Measurements from ENCODE around the gene MYLK2. TPM values are rescaled to one million over a fixed set of nuclear protein-coding genes. Genes with fewer than 3 reads are reported as not detected.

The MYLK2 gene
- total and polyA plus RNA-seq, 2 donors (not counting 1 experiment from before 2014, with no cell fraction given): under 0.01 TPM; not detected in 1

- Histone ChIP-seq H3K9me3 (ENCODE audit: control insufficient read depth, insufficient read depth, low read depth, low read length) (no peaks in the 10 kb centered on the region), H3K79me2 (ENCODE audit: control insufficient read depth, insufficient read depth, low read length) (no peaks in the 10 kb centered on the region), H3K4me3 (replicated peaks in 1 of 4; ENCODE audit: control extremely low read depth in 1 of 4, insufficient read depth in 1 of 4, low read depth in 3 of 4, low read length in 4 of 4) (no peak overlapping the region), H3K36me3 (ENCODE audit: control insufficient read depth, insufficient read depth, low read length) (peaks cover 1% of the 10 kb centered on the region), H3K4me2 (ENCODE audit: extremely low read depth, insufficient read depth, low read length) (no peak overlapping the region), H2AFZ (ENCODE audit: low read length) (no peak overlapping the region), H3K4me1 (ENCODE audit: control insufficient read depth, extremely low read depth, insufficient read depth, low read length) (peaks cover 22% of the 10 kb centered on the region), H4K20me1 (ENCODE audit: control insufficient read depth, extremely low read depth, insufficient read depth, low read length) (no peaks in the 10 kb centered on the region), H3K9ac (ENCODE audit: insufficient read depth, low read length) (no peak overlapping the region), H3K27ac (ENCODE audit: insufficient read depth, low read length) (peak overlapping the region; percentile 58), H3K27me3 (ENCODE audit: control insufficient read depth, insufficient read depth, low read length) (no peaks in the 10 kb centered on the region)
- DNase-seq (ENCODE audit: low read depth in 2 of 2): no peak
- TF ChIP-seq EZH2 (IDR thresholded peaks at IDR 0.05; ENCODE audit: low read length, missing control alignments) (no peak), CTCF (conservative IDR thresholded peaks at IDR 0.05 in 1 of 2, IDR thresholded peaks at IDR 0.05 in 1 of 2; ENCODE audit: low read depth in 1 of 2, low read length in 2 of 2) (no peak)
Measured at GRCh38 chr20:31809661-31810060, 9.5 kb upstream of the MYLK2 start.

DNA sequence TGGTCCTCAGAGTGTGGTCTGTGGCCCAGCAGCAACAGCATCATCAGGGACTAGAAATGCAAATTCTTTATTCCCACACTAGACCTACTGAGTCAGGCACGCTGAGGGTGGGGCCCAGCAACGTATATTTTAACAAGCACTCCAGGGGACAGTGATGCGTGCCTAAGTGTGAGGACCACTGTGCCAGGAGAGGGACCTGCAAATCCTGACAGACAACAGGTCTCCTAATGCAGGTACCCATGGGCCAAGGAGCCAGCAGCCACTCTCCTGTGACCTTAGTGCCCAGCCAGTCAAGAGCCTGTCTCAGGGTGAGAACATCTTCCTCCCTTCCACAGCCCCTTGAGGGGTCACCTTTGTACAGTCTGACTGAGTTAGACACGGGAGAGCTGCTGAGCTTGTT lies 8.0 kb upstream of the MYLK2 start:
- peaks cover 23% of the 10 kb centered on the region for H3K4me1 ChIP-seq (ENCODE audit: control insufficient read depth, extremely low read depth, insufficient read depth, low read length)
- no peak overlapping the region for H3K4me3 ChIP-seq (replicated peaks in 1 of 4; ENCODE audit: control extremely low read depth in 1 of 4, insufficient read depth in 1 of 4, low read depth in 3 of 4, low read length in 4 of 4)
- no peak overlapping the region for H2AFZ ChIP-seq (ENCODE audit: low read length)
- H4K20me1 ChIP-seq (ENCODE audit: control insufficient read depth, extremely low read depth, insufficient read depth, low read length): no peaks in the 10 kb centered on the region
- H3K9ac ChIP-seq (ENCODE audit: insufficient read depth, low read length): no peak overlapping the region
- H3K36me3 ChIP-seq (ENCODE audit: control insufficient read depth, insufficient read depth, low read length): peaks cover 1% of the 10 kb centered on the region
- no peak overlapping the region for H3K4me2 ChIP-seq (ENCODE audit: extremely low read depth, insufficient read depth, low read length)
- no peaks in the 10 kb centered on the region for H3K79me2 ChIP-seq (ENCODE audit: control insufficient read depth, insufficient read depth, low read length)
- H3K9me3 ChIP-seq (ENCODE audit: control insufficient read depth, insufficient read depth, low read depth, low read length): no peaks in the 10 kb centered on the region
- H3K27ac ChIP-seq (ENCODE audit: insufficient read depth, low read length): no peak overlapping the region
- no peak for DNase-seq (ENCODE audit: low read depth in 2 of 2)
- H3K27me3 ChIP-seq (ENCODE audit: control insufficient read depth, insufficient read depth, low read length): no peaks in the 10 kb centered on the region
- no peak for TF ChIP-seq CTCF (conservative IDR thresholded peaks at IDR 0.05 in 1 of 2, IDR thresholded peaks at IDR 0.05 in 1 of 2; ENCODE audit: low read depth in 1 of 2, low read length in 2 of 2)
- no peak for TF ChIP-seq EZH2 (IDR thresholded peaks at IDR 0.05; ENCODE audit: low read length, missing control alignments)

DNA sequence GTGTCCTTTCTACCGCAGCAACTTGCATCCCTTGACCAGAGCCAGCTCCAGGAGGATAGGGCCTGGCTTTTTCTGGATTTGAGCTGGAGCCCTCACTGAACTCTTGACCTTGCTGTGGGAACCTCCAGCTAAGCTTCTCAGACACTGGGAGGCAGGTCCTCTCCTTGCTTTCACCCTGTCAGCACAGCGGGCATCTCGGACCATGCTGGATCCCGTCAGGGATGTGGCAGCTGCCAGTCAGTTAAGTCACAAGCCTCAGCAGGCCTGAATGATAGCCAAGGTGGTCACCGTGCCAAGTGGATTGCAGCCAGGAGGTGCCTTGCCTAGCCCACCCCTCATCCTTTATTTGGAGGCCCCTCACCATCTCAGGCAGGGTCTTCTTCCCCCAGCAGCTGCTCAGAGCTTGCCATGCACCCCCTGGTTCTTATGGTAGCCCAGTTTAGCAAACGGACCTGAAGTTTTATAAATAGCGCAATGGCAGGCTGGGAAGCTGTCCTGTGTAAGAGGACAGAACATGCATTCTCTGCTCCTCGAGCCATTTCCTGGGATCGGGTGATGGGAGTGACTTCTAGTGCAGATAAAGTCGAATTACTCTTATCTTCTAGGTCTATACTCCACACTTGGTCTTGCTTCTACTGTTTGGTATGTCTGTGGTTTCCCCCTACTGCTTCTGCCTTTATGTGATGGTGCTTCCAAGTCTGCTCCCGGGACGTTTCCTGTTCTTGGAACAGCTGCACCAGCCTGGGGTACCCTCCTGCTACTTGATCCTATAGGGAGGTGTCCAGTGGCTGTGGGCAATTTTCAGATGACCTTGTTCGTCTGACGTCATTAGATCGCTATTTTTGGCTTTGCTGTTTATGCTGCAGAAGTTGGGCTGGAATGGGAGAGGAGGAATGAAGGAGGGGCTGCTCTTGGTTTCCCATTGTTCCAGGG lies 7.1 kb upstream of the MYLK2 start:
- H3K9ac ChIP-seq (ENCODE audit: insufficient read depth, low read length): no peak overlapping the region
- H3K4me2 ChIP-seq (ENCODE audit: extremely low read depth, insufficient read depth, low read length): peak overlapping the region; percentile 65
- H4K20me1 ChIP-seq (ENCODE audit: control insufficient read depth, extremely low read depth, insufficient read depth, low read length): no peaks in the 10 kb centered on the region
- DNase-seq (ENCODE audit: low read depth in 2 of 2): peak; percentile 89 to 94
- peaks cover 1% of the 10 kb centered on the region for H3K36me3 ChIP-seq (ENCODE audit: control insufficient read depth, insufficient read depth, low read length)
- H3K79me2 ChIP-seq (ENCODE audit: control insufficient read depth, insufficient read depth, low read length): no peaks in the 10 kb centered on the region
- no peak overlapping the region for H2AFZ ChIP-seq (ENCODE audit: low read length)
- TF ChIP-seq EZH2 (IDR thresholded peaks at IDR 0.05; ENCODE audit: low read length, missing control alignments): no peak
- TF ChIP-seq CTCF (conservative IDR thresholded peaks at IDR 0.05 in 1 of 2, IDR thresholded peaks at IDR 0.05 in 1 of 2; ENCODE audit: low read depth in 1 of 2, low read length in 2 of 2): no peak
- H3K27me3 ChIP-seq (ENCODE audit: control insufficient read depth, insufficient read depth, low read length): no peaks in the 10 kb centered on the region
- H3K9me3 ChIP-seq (ENCODE audit: control insufficient read depth, insufficient read depth, low read depth, low read length): no peaks in the 10 kb centered on the region
- H3K27ac ChIP-seq (ENCODE audit: insufficient read depth, low read length): peak overlapping the region; percentile 14
- no peak overlapping the region for H3K4me3 ChIP-seq (replicated peaks in 1 of 4; ENCODE audit: control extremely low read depth in 1 of 4, insufficient read depth in 1 of 4, low read depth in 3 of 4, low read length in 4 of 4)
- H3K4me1 ChIP-seq (ENCODE audit: control insufficient read depth, extremely low read depth, insufficient read depth, low read length): peaks cover 23% of the 10 kb centered on the region
